H1 (cell line): ENCODE data around the gene SLC5A10. TPM values are rescaled to one million over a fixed set of nuclear protein-coding genes. Genes with fewer than 3 reads are reported as not detected.

Experiments used
- ASH2L ChIP-seq: fragments of 200-600, 300-600 bp; sonication (generic); IDR thresholded peaks from one replicate; pipeline ENCODE4 v1.7.1; 2017; ENCODE audit warnings: low read length
- BCL11A ChIP-seq, 2 experiments: IDR thresholded peaks; one replicate each; pipeline ENCODE4 v1.6.1; 2011; ENCODE audit warnings: low read depth in 2 of 2, low read length in 2 of 2, mild to moderate bottlenecking in 2 of 2
- BRCA1 ChIP-seq: IDR thresholded peaks from 2 replicates; pipeline ENCODE4 v1.6.1; 2012; ENCODE audit warnings: low read depth, low read length, improper control_type of control experiment
- CREB1 ChIP-seq: IDR thresholded peaks from 2 replicates; pipeline ENCODE4 v1.6.1; 2012; ENCODE audit warnings: inconsistent platforms
- HDAC2 ChIP-seq, 2 experiments: fragments of 300-600 bp in 1 of 2; sonication (generic) in 1 of 2; IDR thresholded peaks; 2 replicates each; pipeline ENCODE4 v1.6.1; 2011 to 2012; ENCODE audit warnings: low read depth in 2 of 2, low read length in 2 of 2, mild to moderate bottlenecking in 2 of 2, moderate library complexity in 2 of 2, borderline replicate concordance in 1 of 2, inconsistent platforms in 1 of 2
- KDM4A ChIP-seq: IDR thresholded peaks from one replicate; pipeline ENCODE4 v1.7.1; 2012; ENCODE audit warnings: low read depth, mild to moderate bottlenecking, moderate library complexity, low read length, inconsistent platforms; ENCODE audit not compliant: severe bottlenecking
- MAFK ChIP-seq: IDR thresholded peaks from 2 replicates; pipeline ENCODE4 v1.6.1; 2012; ENCODE audit warnings: low read depth, mild to moderate bottlenecking, improper control_type of control experiment, low read length
- NRF1 ChIP-seq: IDR thresholded peaks from 2 replicates; pipeline ENCODE4 v1.6.1; 2011; ENCODE audit warnings: mild to moderate bottlenecking, low read depth, low read length, improper control_type of control experiment
- RAD21 ChIP-seq, 2 experiments: IDR thresholded peaks in 1 of 2; conservative IDR thresholded peaks in 1 of 2; 2 replicates each; pipeline ENCODE4 v1.6.1; 2011; ENCODE audit warnings: low read depth in 2 of 2, low read length in 2 of 2, improper control_type of control experiment in 1 of 2, inconsistent platforms in 1 of 2, mild to moderate bottlenecking in 1 of 2, moderate library complexity in 1 of 2
- SRF ChIP-seq: IDR thresholded peaks from 2 replicates; pipeline ENCODE4 v1.6.1; 2011; ENCODE audit warnings: mild to moderate bottlenecking, low read depth, low read length, moderate library complexity
- polyA plus RNA-seq, 7 experiments: library from polyadenylated mRNA; depleted of rRNA in 3 of 7; stranded (reverse) in 5 of 7; unstranded in 2 of 7; fragments of >200 nt in 5 of 7; fragments of 200-250 nt in 2 of 7; gene quantifications; 1 replicate in 5 of 7; 2 replicates in 1 of 7; 4 replicates in 1 of 7; pipeline versions ENCODE4 v1.2.1 to v1.2.3, GENCODE V29; 2011 to 2013; ENCODE audit warnings: missing spikeins in 2 of 7, mixed read lengths in 2 of 7
- total RNA-seq: library from RNA; stranded (reverse); fragmentation: NEBNext Ultra II Directional; extraction: Animal tissue kit (Norgen Biotek cat#: 25700); gene quantifications from 2 replicates; pipeline ENCODE4 v1.2.1, GENCODE V29; 2021
- TF ChIP-seq, protein P1 (sequence below): fragments of 300-600 bp; sonication (generic); IDR thresholded peaks from 2 replicates; pipeline ENCODE4 v1.7.1; 2012; ENCODE audit warnings: low read length, moderate library complexity, mild to moderate bottlenecking, inconsistent platforms; ENCODE audit not compliant: insufficient replicate concordance

The SLC5A10 gene
- total and polyA plus RNA-seq, 2 of the 8 experiments (the other 6 are each of a cell fraction or from before 2014, with no cell fraction given) = 0.05 to 0.11 TPM

DNA sequence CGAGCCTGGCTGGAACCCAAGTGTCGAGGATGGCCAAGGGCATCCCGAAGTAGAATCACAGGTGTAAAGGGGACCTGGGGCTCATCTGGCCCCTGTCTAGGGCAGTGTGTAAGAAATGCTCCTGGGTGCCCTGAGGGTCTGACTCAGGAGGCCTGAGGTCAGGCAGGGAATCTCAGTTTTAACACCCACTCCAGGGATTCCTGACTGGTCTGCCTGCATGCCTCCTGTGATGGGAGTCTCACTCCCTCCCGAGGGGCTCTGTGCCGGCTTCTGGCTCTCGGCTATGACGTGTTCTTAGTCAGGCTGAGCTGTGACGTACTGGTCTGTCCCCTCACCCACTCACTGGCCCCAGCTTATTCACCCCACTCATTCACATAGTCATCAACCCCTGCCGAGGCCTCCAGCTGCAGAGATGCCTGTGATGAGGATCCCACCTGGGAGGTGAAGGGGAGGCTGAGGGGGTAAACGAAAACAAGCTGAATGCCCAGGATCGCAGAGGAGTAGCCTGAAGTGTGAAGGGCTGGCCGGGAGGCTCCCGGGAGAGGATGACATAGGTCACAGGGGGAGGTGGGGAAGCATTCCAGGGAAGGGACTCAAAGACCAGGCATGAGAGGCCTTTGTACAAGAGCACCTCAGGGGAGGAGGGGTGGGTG lies 28.8 kb downstream of the SLC5A10 start (continued):
- TF ChIP-seq, protein P1, sequence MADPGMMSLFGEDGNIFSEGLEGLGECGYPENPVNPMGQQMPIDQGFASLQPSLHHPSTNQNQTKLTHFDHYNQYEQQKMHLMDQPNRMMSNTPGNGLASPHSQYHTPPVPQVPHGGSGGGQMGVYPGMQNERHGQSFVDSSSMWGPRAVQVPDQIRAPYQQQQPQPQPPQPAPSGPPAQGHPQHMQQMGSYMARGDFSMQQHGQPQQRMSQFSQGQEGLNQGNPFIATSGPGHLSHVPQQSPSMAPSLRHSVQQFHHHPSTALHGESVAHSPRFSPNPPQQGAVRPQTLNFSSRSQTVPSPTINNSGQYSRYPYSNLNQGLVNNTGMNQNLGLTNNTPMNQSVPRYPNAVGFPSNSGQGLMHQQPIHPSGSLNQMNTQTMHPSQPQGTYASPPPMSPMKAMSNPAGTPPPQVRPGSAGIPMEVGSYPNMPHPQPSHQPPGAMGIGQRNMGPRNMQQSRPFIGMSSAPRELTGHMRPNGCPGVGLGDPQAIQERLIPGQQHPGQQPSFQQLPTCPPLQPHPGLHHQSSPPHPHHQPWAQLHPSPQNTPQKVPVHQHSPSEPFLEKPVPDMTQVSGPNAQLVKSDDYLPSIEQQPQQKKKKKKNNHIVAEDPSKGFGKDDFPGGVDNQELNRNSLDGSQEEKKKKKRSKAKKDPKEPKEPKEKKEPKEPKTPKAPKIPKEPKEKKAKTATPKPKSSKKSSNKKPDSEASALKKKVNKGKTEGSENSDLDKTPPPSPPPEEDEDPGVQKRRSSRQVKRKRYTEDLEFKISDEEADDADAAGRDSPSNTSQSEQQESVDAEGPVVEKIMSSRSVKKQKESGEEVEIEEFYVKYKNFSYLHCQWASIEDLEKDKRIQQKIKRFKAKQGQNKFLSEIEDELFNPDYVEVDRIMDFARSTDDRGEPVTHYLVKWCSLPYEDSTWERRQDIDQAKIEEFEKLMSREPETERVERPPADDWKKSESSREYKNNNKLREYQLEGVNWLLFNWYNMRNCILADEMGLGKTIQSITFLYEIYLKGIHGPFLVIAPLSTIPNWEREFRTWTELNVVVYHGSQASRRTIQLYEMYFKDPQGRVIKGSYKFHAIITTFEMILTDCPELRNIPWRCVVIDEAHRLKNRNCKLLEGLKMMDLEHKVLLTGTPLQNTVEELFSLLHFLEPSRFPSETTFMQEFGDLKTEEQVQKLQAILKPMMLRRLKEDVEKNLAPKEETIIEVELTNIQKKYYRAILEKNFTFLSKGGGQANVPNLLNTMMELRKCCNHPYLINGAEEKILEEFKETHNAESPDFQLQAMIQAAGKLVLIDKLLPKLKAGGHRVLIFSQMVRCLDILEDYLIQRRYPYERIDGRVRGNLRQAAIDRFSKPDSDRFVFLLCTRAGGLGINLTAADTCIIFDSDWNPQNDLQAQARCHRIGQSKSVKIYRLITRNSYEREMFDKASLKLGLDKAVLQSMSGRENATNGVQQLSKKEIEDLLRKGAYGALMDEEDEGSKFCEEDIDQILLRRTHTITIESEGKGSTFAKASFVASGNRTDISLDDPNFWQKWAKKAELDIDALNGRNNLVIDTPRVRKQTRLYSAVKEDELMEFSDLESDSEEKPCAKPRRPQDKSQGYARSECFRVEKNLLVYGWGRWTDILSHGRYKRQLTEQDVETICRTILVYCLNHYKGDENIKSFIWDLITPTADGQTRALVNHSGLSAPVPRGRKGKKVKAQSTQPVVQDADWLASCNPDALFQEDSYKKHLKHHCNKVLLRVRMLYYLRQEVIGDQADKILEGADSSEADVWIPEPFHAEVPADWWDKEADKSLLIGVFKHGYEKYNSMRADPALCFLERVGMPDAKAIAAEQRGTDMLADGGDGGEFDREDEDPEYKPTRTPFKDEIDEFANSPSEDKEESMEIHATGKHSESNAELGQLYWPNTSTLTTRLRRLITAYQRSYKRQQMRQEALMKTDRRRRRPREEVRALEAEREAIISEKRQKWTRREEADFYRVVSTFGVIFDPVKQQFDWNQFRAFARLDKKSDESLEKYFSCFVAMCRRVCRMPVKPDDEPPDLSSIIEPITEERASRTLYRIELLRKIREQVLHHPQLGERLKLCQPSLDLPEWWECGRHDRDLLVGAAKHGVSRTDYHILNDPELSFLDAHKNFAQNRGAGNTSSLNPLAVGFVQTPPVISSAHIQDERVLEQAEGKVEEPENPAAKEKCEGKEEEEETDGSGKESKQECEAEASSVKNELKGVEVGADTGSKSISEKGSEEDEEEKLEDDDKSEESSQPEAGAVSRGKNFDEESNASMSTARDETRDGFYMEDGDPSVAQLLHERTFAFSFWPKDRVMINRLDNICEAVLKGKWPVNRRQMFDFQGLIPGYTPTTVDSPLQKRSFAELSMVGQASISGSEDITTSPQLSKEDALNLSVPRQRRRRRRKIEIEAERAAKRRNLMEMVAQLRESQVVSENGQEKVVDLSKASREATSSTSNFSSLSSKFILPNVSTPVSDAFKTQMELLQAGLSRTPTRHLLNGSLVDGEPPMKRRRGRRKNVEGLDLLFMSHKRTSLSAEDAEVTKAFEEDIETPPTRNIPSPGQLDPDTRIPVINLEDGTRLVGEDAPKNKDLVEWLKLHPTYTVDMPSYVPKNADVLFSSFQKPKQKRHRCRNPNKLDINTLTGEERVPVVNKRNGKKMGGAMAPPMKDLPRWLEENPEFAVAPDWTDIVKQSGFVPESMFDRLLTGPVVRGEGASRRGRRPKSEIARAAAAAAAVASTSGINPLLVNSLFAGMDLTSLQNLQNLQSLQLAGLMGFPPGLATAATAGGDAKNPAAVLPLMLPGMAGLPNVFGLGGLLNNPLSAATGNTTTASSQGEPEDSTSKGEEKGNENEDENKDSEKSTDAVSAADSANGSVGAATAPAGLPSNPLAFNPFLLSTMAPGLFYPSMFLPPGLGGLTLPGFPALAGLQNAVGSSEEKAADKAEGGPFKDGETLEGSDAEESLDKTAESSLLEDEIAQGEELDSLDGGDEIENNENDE = no peak
- TF ChIP-seq HDAC2 (IDR thresholded peaks at IDR 0.05; ENCODE audit: borderline replicate concordance in 1 of 2, low read depth in 2 of 2, low read length in 2 of 2) (no peak), MAFK (no peak), ASH2L (no peak), NRF1 (no peak), CREB1 (no peak), RAD21 (IDR thresholded peaks at IDR 0.05 in 1 of 2, conservative IDR thresholded peaks at IDR 0.05 in 1 of 2; ENCODE audit: low read depth in 2 of 2, low read length in 2 of 2) (no peak), BRCA1 (no peak), SRF (no peak), BCL11A (IDR thresholded peaks at IDR 0.05; ENCODE audit: low read depth in 2 of 2, low read length in 2 of 2) (no peak), KDM4A (no peak)
